ENCODE data around the gene PPL. TPM values are rescaled to one million over a fixed set of nuclear protein-coding genes. Genes with fewer than 3 reads are reported as not detected.

Gene PPL
- total and polyA plus RNA-seq, 2 of the 13 experiments (the other 11 are each of a cell fraction or from before 2014, with no cell fraction given) = 5.7 to 6.6 TPM

DNA sequence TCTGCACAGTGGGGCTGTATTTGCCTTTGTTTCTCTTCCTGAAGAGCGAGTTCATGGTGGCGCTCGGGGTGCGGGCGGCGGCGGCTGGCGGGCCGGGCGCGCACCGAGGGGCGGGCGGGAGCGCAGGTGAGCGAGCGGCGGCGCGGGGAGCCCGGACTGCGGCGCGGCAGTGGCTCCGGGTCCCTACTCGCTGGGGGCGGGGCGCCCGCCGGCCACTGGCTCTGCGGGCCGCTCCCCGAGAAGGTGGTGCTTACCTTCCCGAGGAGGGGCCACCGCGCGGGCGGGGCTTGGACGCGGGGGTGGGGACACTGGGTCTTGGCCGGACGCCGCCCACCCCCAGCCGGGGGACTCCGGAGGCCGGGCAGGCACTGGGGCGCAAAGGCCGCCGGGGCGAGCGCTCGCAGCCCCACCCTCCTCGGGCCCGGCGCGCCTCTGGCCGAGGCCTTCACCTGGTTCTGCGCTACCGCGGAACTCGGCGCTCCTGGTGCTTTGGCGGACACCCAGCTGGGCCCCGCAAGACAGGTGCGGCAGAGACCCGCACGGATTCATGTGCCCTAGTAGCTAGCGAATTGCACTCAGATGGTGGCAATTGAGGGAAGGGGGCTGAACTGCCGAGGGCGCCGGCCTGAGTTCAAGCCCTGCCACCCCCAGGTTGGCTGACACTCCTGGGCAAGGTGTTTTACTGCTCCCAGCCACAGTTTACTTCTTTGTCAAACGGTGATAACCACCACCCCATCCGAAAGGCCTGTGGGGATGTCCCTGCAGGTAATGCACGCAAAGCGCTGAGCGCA is at the start of gene PPL (continued):
- TF ChIP-seq ZSCAN31 (CRISPR knock-in tag; IDR thresholded peaks at IDR 0.05; ENCODE audit: low read depth) (no peak; the same call in 1 of the 2 replicates), ZNF280B (CRISPR knock-in tag; IDR thresholded peaks at IDR 0.05; ENCODE audit: borderline replicate concordance) (peak; percentile 59), MYPOP (CRISPR knock-in tag; IDR thresholded peaks at IDR 0.05) (peak; percentile 98), KDM5B (CRISPR knock-in tag; IDR thresholded peaks at IDR 0.05; ENCODE audit: borderline replicate concordance) (no peak; the same call in 1 of the 2 replicates), KDM3A (CRISPR knock-in tag; IDR thresholded peaks at IDR 0.05; ENCODE audit: low read depth) (peak; percentile 68; the same call in 1 of the 2 replicates), NFYC (CRISPR knock-in tag; IDR thresholded peaks at IDR 0.05) (0 out of 2 replicates have a peak, but pooled peaks have one; percentile 12), HOMEZ (CRISPR knock-in tag; IDR thresholded peaks at IDR 0.05; ENCODE audit: low read depth) (no peak), NONO (IDR thresholded peaks at IDR 0.05) (no peak), NONO (CRISPR knock-in tag; conservative IDR thresholded peaks at IDR 0.05) (no peak; the same call in 1 of the 2 replicates), ZNF205 (CRISPR knock-in tag; IDR thresholded peaks at IDR 0.05) (peak; percentile 58; the same call in 1 of the 2 replicates), ISL2 (CRISPR knock-in tag; IDR thresholded peaks at IDR 0.05) (0 out of 2 replicates have a peak, but pooled peaks have one; percentile 16), GMEB2 (CRISPR knock-in tag; IDR thresholded peaks at IDR 0.05; ENCODE audit: low read depth) (0 out of 2 replicates have a peak, but pooled peaks have one; percentile 31), ZNF776 (CRISPR knock-in tag; IDR thresholded peaks at IDR 0.05) (peak; percentile 30; the same call in 1 of the 2 replicates), NFE2L2 (IDR thresholded peaks at IDR 0.05; ENCODE audit: low read length) (no peak), ZNF329 (CRISPR knock-in tag; IDR thresholded peaks at IDR 0.05; ENCODE audit: low read depth) (no peak), ZNF510 (CRISPR knock-in tag; IDR thresholded peaks at IDR 0.05; ENCODE audit: low read depth) (no peak), TEF (CRISPR knock-in tag; IDR thresholded peaks at IDR 0.05) (no peak), ZNF589 (CRISPR knock-in tag; conservative IDR thresholded peaks at IDR 0.05) (no peak), AGO2 (optimal IDR thresholded peaks at IDR 0.05; ENCODE audit: low read depth, low read length) (no peak), NBN (conservative IDR thresholded peaks at IDR 0.05) (no peak), ZSCAN12 (CRISPR knock-in tag; IDR thresholded peaks at IDR 0.05) (0 out of 2 replicates have a peak, but pooled peaks have one; percentile 21)
- TF ChIP-seq, protein P1, sequence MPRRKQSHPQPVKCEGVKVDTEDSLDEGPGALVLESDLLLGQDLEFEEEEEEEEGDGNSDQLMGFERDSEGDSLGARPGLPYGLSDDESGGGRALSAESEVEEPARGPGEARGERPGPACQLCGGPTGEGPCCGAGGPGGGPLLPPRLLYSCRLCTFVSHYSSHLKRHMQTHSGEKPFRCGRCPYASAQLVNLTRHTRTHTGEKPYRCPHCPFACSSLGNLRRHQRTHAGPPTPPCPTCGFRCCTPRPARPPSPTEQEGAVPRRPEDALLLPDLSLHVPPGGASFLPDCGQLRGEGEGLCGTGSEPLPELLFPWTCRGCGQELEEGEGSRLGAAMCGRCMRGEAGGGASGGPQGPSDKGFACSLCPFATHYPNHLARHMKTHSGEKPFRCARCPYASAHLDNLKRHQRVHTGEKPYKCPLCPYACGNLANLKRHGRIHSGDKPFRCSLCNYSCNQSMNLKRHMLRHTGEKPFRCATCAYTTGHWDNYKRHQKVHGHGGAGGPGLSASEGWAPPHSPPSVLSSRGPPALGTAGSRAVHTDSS (CRISPR knock-in tag; conservative IDR thresholded peaks at IDR 0.05) = no peak

Data from HepG2 (cell line).